SKM-1 (cell line): ENCODE results near the gene PPP1R15B.
A peak's percentile ranks its signal among the peaks of the same experiment; 100 is the strongest.

Source experiments
- DNase-seq: peaks from one replicate; lab custom pipeline; 2025; ENCODE audit not compliant: unreplicated experiment; lab: John Stamatoyannopoulos, UW

Gene PPP1R15B

GRCh38 chr1:204368996-204369726 is 42.5 kb downstream of the PPP1R15B start:
- DNase-seq: no peak

GRCh38 chr1:204367956-204368355 is 43.7 kb downstream of the PPP1R15B start:
- no peak for DNase-seq

- DNase-seq: no peak
These were observed 44.3 kb downstream of the PPP1R15B start for GRCh38 chr1:204367193-204367858.

- DNase-seq: no peak
These were observed 44.9 kb downstream of the PPP1R15B start for GRCh38 chr1:204366759-204367158.

- DNase-seq: peak; percentile 90
These were observed 48.1 kb downstream of the PPP1R15B start for GRCh38 chr1:204363335-204364114.

GRCh38 chr1:204362984-204363334 is 48.7 kb downstream of the PPP1R15B start:
- DNase-seq: no peak

- no peak for DNase-seq
These were observed 49.8 kb downstream of the PPP1R15B start for GRCh38 chr1:204361781-204362180.

- no peak for DNase-seq
These were observed 50.3 kb downstream of the PPP1R15B start for GRCh38 chr1:204361341-204361771.

- no peak for DNase-seq
These were observed 51.3 kb downstream of the PPP1R15B start for GRCh38 chr1:204360314-204360713.

GRCh38 chr1:204359474-204360255 is 52.0 kb downstream of the PPP1R15B start, which contains the start of gene PLEKHA6:
Gene PLEKHA6, minus strand, starts transcription at chr1:204359929. Its CDS starts 86,202 bp downstream, at chr1:204273727.
- DNase-seq: no peak

- no peak for DNase-seq
These were observed 52.5 kb downstream of the PPP1R15B start for GRCh38 chr1:204359131-204359473.

- DNase-seq: no peak
These were observed 53.0 kb downstream of the PPP1R15B start for GRCh38 chr1:204358605-204359004.

- peak; percentile 53 for DNase-seq
These were observed 53.8 kb downstream of the PPP1R15B start for GRCh38 chr1:204357551-204358490.

GRCh38 chr1:204356997-204357396 is 54.6 kb downstream of the PPP1R15B start:
- DNase-seq: no peak

- DNase-seq: no peak
These were observed 55.7 kb downstream of the PPP1R15B start for GRCh38 chr1:204355913-204356312.

- no peak for DNase-seq
These were observed 57.0 kb downstream of the PPP1R15B start for GRCh38 chr1:204354579-204354978.
